ENCODE results near the gene MEGF11.
"Not testable (repeated sequence)": the region's sequence is repeated elsewhere in the genome, so short reads cannot be mapped to it uniquely, and the experiment has no call there.

MEGF11 gene

DNA sequence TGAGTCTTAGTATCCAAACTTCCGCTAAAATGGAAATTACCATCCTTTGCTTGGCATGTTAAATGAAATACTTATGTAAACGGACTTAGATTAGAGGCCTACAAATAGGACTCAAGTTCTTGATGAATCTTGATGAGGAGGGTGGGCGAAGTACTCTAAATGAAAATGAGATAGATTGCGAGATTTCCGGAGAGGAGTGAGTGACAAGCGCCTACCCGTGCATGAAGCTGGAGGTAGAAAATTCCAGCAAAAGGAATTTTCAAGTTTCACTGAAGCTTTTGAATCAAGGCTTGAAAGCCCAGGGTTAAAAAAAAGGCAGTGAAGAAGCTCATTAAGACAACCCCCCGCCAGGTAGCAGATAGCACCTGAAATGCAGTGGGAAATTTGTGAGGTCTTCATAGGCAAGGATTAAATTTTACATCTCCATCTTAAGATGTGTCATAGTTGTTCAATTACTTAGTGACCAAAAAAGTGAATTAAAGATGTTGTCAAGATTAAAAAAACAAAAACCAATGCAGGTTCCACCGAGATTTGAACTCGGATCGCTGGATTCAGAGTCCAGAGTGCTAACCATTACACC lies 384.9 kb downstream of the MEGF11 start:
- TF ChIP-seq, protein P1, sequence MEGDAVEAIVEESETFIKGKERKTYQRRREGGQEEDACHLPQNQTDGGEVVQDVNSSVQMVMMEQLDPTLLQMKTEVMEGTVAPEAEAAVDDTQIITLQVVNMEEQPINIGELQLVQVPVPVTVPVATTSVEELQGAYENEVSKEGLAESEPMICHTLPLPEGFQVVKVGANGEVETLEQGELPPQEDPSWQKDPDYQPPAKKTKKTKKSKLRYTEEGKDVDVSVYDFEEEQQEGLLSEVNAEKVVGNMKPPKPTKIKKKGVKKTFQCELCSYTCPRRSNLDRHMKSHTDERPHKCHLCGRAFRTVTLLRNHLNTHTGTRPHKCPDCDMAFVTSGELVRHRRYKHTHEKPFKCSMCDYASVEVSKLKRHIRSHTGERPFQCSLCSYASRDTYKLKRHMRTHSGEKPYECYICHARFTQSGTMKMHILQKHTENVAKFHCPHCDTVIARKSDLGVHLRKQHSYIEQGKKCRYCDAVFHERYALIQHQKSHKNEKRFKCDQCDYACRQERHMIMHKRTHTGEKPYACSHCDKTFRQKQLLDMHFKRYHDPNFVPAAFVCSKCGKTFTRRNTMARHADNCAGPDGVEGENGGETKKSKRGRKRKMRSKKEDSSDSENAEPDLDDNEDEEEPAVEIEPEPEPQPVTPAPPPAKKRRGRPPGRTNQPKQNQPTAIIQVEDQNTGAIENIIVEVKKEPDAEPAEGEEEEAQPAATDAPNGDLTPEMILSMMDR (conservative IDR thresholded peaks at IDR 0.05; ENCODE audit: low read length): no peak
- TF ChIP-seq EZH2phosphoT487 (IDR thresholded peaks at IDR 0.05; ENCODE audit: borderline replicate concordance): no peak
- Histone ChIP-seq H3K9me2 (replicated peaks; ENCODE audit: low read depth, low read length) (no peaks in the 10 kb centered on the region), H2AFZ (ENCODE audit: low read length) (no peak overlapping the region), H3K4me2 (ENCODE audit: low read depth, low read length, poor library complexity, severe bottlenecking) (peak overlapping the region; percentile 70), H3K36me3 (ENCODE audit: insufficient read depth, low read length) (no peaks in the 10 kb centered on the region), H3K4me3 (ENCODE audit: low read length, poor library complexity, severe bottlenecking) (peak overlapping the region; percentile 89), H3K79me2 (ENCODE audit: insufficient read depth, low read length) (peaks cover 42% of the 10 kb centered on the region), H3K4me1 (ENCODE audit: insufficient read depth, low read length, poor library complexity, severe bottlenecking) (peaks cover 23% of the 10 kb centered on the region), H3K27me3 (ENCODE audit: insufficient read depth, low read length, poor library complexity, severe bottlenecking) (no peaks in the 10 kb centered on the region), H3K9me3 (ENCODE audit: insufficient read depth, low read depth, low read length) (no peaks in the 10 kb centered on the region), H3F3A (ENCODE audit: low read depth) (no peaks in the 10 kb centered on the region), H3K9ac (ENCODE audit: low read depth, low read length, poor library complexity, severe bottlenecking) (peak overlapping the region; percentile 89), H4K20me1 (ENCODE audit: insufficient read depth, low read length, poor library complexity, severe bottlenecking) (peaks cover 37% of the 10 kb centered on the region)

DNA sequence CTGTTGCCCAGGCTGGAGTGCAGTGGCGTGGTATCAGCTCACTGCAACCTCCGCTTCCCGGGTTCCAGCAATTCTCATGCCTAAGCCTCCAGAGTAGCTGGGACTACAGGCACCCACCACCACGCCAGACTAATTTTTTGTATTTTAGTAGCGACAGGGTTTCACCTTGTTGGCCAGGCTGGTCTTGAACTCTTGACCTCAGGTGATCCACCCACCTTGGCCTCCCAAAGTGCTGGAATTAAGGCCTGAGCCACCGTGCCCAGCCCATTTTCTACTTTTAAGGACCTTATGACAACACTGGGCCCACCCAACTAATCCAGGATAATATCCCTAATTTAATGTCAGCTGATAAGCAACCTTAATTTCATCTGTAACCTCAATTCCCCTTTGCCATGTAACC lies 385.6 kb downstream of the MEGF11 start:
- H3K79me2 ChIP-seq (ENCODE audit: insufficient read depth, low read length): peaks cover 35% of the 10 kb centered on the region
- H2AFZ ChIP-seq (ENCODE audit: low read length); H3K27me3 ChIP-seq (ENCODE audit: insufficient read depth, low read length, poor library complexity, severe bottlenecking); H3K9me2 ChIP-seq (replicated peaks; ENCODE audit: low read depth, low read length); H3K9me3 ChIP-seq (ENCODE audit: insufficient read depth, low read depth, low read length); H3F3A ChIP-seq (ENCODE audit: low read depth); H3K9ac ChIP-seq (ENCODE audit: low read depth, low read length, poor library complexity, severe bottlenecking); H3K36me3 ChIP-seq (ENCODE audit: insufficient read depth, low read length); H3K4me2 ChIP-seq (ENCODE audit: low read depth, low read length, poor library complexity, severe bottlenecking); H3K4me3 ChIP-seq (ENCODE audit: low read length, poor library complexity, severe bottlenecking): not testable (repeated sequence)
- peaks cover 30% of the 10 kb centered on the region for H4K20me1 ChIP-seq (ENCODE audit: insufficient read depth, low read length, poor library complexity, severe bottlenecking)
- peaks cover 19% of the 10 kb centered on the region for H3K4me1 ChIP-seq (ENCODE audit: insufficient read depth, low read length, poor library complexity, severe bottlenecking)

DNA sequence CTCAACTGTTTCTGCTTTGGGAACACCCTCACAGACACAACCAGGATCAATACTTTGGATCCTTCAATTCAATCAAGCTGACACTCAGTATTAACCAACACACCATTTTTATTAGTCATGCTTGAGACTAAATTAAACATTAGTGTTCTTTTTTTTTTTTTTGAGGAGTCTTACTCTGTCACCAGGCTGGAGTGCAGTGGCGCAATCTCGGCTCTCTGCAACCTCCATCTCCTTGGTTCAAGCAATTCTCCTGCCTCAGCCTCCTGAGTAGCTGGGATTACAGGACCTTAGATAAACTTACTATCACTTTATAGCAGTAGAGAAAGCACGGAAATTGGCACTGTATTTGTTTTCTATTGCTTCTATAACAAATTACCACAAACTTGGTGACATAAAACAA lies 386.3 kb downstream of the MEGF11 start:
- Histone ChIP-seq H3K27me3 (ENCODE audit: insufficient read depth, low read length, poor library complexity, severe bottlenecking) (no peaks in the 10 kb centered on the region), H3K79me2 (ENCODE audit: insufficient read depth, low read length) (peaks cover 28% of the 10 kb centered on the region), H4K20me1 (ENCODE audit: insufficient read depth, low read length, poor library complexity, severe bottlenecking) (peaks cover 24% of the 10 kb centered on the region), H3F3A (ENCODE audit: low read depth) (no peaks in the 10 kb centered on the region), H3K4me2 (ENCODE audit: low read depth, low read length, poor library complexity, severe bottlenecking) (no peak overlapping the region), H3K9me3 (ENCODE audit: insufficient read depth, low read depth, low read length) (no peaks in the 10 kb centered on the region), H3K36me3 (ENCODE audit: insufficient read depth, low read length) (no peaks in the 10 kb centered on the region), H2AFZ (ENCODE audit: low read length) (no peak overlapping the region), H3K4me3 (ENCODE audit: low read length, poor library complexity, severe bottlenecking) (no peak overlapping the region), H3K9me2 (replicated peaks; ENCODE audit: low read depth, low read length) (no peaks in the 10 kb centered on the region), H3K9ac (ENCODE audit: low read depth, low read length, poor library complexity, severe bottlenecking) (no peak overlapping the region), H3K4me1 (ENCODE audit: insufficient read depth, low read length, poor library complexity, severe bottlenecking) (peaks cover 15% of the 10 kb centered on the region)
- TF ChIP-seq, protein P1 (conservative IDR thresholded peaks at IDR 0.05; ENCODE audit: low read length): no peak
- no peak for TF ChIP-seq EZH2phosphoT487 (IDR thresholded peaks at IDR 0.05; ENCODE audit: borderline replicate concordance)

DNA sequence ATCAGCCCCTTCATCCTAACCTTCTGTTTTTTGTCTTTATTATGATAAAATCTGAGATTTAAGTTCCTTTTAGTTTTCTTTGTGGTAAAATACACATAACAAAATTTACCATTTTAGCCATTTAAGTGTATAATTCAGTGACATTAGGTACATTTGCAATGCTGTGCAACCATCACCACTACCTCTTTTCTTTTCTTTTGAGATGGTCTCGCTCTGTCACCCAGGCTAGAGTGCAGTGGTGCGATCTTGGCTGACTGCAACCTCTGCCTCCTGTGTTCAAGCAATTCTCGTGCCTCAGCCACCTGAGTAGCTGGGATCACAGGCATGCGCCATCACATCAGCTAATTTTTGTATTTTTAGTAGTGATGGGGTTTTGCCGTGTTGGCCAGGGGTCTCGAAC lies 390.4 kb downstream of the MEGF11 start:
- H3K79me2 ChIP-seq (ENCODE audit: insufficient read depth, low read length): no peaks in the 10 kb centered on the region
- H3K9me3 ChIP-seq (ENCODE audit: insufficient read depth, low read depth, low read length): no peaks in the 10 kb centered on the region
- peak overlapping the region; percentile 76 for H2AFZ ChIP-seq (ENCODE audit: low read length)
- peak overlapping the region; percentile 72 for H3K4me2 ChIP-seq (ENCODE audit: low read depth, low read length, poor library complexity, severe bottlenecking)
- no peaks in the 10 kb centered on the region for H3F3A ChIP-seq (ENCODE audit: low read depth)
- H3K9me2 ChIP-seq (replicated peaks; ENCODE audit: low read depth, low read length): no peaks in the 10 kb centered on the region
- H3K27me3 ChIP-seq (ENCODE audit: insufficient read depth, low read length, poor library complexity, severe bottlenecking): no peaks in the 10 kb centered on the region
- H3K36me3 ChIP-seq (ENCODE audit: insufficient read depth, low read length): no peaks in the 10 kb centered on the region
- no peaks in the 10 kb centered on the region for H4K20me1 ChIP-seq (ENCODE audit: insufficient read depth, low read length, poor library complexity, severe bottlenecking)
- H3K9ac ChIP-seq (ENCODE audit: low read depth, low read length, poor library complexity, severe bottlenecking): no peak overlapping the region
- peak overlapping the region; percentile 54 for H3K4me3 ChIP-seq (ENCODE audit: low read length, poor library complexity, severe bottlenecking)
- peaks cover 4% of the 10 kb centered on the region for H3K4me1 ChIP-seq (ENCODE audit: insufficient read depth, low read length, poor library complexity, severe bottlenecking)
- no peak for TF ChIP-seq EZH2phosphoT487 (IDR thresholded peaks at IDR 0.05; ENCODE audit: borderline replicate concordance)
- TF ChIP-seq, protein P1 (conservative IDR thresholded peaks at IDR 0.05; ENCODE audit: low read length): no peak
